Activated effector memory CD4-positive, alpha-beta T cell treated with Interleukin-2 at 50 U/mL for 16 hours (primary cell): ENCODE measurements around the gene AHSA1.
"Not testable (repeated sequence)": the region's sequence is repeated elsewhere in the genome, so short reads cannot be mapped to it uniquely, and the experiment has no call there.

Experiments used
- DNase-seq: peaks from one replicate; pipeline ENCODE4 v3.0.0-alpha.2; 2020

The AHSA1 gene

DNA sequence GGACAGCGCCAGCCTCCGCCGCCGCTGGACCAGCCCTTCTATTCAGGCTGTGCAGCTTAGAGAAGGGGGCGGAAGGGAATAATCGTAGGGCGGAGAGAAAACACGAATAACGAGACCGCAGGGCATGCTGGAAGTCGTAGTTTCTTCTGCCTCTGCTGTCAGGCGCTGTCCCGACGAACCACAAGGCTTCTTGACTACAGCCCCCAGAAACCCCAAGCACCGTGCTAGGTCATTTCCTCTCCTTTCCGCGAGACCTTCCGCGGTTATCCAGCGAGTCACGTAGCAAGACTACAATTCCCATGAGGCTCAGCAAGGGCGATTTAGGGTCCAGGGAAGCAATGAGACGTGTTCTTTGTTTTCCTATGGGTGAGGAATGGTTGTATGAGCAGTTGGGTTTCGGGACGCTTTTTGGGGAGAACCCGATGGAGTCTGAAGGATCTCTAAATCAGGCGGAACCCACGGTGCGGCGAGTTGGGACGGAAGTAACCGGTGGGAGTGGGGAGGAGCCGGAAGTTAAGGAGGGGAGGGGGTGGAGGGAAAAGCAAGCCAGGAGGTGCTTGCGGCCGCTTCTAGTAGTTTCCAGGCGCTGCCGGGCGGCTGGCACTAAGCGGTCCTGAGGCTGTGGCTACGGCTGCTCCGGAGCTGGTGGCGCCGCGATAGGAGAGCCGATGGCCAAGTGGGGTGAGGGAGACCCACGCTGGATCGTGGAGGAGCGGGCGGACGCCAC is at the start of gene AHSA1, which contains the start of gene VIPAS39:
TSS of gene AHSA1 (plus strand) at position 572 of the 727 bp plus-strand sequence. CDS start at position 669, 97 bp downstream.
TSS of gene VIPAS39 (minus strand) at position 80 of the 727 bp plus-strand sequence. CDS start 3,499 bp downstream, outside the sequence.
- DNase-seq = peak; percentile 90

- no peak for DNase-seq
Observed at GRCh38 chr14:77409131-77409533, 48.8 kb upstream of the AHSA1 start.

GRCh38 chr14:77415403-77416030 is 42.4 kb upstream of the AHSA1 start:
- not testable (repeated sequence) for DNase-seq

- not testable (repeated sequence) for DNase-seq
Observed at GRCh38 chr14:77416098-77416497, 41.8 kb upstream of the AHSA1 start.

DNA sequence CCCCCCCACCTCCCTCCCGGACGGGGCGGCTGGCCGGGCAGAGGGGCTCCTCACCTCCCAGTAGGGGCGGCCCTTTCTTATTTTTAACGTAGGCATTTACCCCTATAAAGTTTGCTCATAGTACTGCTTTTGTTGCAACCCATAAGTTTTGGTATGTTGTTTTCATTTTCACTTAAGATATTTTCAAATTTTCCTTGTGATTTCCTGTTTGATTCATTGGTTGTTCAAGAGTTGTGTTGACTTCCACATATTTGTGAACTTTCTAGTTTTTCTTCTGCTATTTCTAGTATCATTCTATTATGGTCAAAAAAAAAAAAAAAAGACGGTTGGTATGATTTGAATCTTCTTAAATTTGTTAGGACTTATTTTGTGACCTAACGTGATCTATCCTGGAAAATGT is 41.1 kb upstream of the AHSA1 start:
- no peak for DNase-seq

- DNase-seq = no peak
Observed at GRCh38 chr14:77421201-77421600, 36.7 kb upstream of the AHSA1 start.

DNA sequence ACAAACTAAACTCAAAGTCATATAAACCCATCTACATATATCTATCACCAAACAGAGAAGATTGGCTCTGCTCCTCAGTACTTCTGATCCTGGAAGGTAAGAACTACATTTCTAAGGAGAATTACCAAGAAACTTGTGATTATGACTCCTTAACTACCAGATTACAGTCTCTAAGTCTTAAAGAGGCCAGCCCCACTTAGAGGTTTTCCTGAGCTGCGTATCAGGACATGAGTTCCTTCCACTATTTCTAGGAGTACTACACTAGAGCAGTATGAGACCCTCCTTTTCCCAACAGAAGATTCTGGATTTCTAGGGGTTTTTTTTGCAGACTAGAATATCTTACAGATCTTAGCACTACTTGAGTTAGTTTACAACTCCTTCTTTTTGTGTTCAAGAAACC is 34.5 kb upstream of the AHSA1 start, which contains the start of gene NOXRED1:
TSS of gene NOXRED1 (minus strand) at position 101 of the 400 bp plus-strand sequence. CDS start 634 bp downstream, outside the sequence.
- DNase-seq = no peak

- DNase-seq = no peak
Observed at GRCh38 chr14:77424862-77425261, 33.0 kb upstream of the AHSA1 start.

- DNase-seq = no peak
Observed at GRCh38 chr14:77426396-77426795, 31.5 kb upstream of the AHSA1 start.

DNA sequence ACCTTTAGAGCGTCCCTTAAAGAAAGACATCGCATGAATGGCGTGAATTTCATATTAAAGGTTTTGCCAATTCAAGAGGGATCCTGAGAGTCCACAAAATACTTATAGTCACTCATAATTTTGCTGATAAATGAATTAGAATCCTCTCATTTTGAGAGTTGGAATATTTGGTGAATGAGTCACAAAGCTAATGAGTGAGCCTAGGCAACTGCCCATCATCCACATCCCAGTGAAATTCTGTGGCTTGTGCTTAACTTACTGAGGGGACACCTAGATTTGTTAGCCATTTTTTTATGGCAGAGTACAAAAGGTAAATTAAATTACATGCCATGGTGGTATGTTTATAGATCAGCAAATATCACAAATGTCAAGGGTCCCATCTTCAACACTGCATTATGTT is 21.9 kb upstream of the AHSA1 start:
- DNase-seq = no peak

DNA sequence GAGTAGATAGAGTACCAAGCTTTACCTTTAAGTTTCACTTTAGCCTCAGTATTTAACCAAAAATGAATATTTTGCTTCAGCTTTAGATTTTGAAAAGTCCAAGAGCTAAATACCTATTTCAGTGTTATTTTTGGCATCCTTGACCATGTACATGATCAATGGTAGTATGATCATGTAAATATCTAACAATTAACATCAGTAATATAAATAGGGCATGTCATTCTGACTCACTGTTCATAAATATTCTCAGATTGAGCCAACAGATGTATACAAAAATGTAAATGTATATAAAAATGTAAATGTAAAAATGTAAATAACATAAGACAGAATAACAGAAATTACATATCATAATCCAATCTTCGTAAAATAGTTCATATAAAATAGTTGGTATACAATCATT is 19.3 kb upstream of the AHSA1 start:
- DNase-seq = no peak

DNA sequence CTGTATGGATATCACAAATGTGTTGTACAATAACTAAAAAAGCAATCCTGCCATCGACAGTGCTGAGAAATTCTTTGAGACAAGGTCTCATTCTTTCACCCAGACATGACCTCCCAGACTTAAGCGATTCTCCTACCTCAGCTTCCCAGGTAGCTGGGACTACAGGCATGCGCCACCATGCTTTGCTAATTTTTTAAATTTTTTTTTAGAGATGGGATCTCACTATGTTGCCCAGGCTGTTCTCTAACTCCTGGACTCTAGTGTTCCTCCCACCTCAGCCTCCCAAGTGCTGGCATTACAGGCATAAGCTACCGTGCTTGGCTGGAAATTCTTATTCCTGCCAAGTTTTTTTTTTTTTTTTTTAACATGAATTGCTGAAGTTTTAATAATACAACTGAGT is 18.0 kb upstream of the AHSA1 start:
- DNase-seq = no peak

GRCh38 chr14:77442196-77442595 is 15.7 kb upstream of the AHSA1 start:
- DNase-seq = no peak

DNA sequence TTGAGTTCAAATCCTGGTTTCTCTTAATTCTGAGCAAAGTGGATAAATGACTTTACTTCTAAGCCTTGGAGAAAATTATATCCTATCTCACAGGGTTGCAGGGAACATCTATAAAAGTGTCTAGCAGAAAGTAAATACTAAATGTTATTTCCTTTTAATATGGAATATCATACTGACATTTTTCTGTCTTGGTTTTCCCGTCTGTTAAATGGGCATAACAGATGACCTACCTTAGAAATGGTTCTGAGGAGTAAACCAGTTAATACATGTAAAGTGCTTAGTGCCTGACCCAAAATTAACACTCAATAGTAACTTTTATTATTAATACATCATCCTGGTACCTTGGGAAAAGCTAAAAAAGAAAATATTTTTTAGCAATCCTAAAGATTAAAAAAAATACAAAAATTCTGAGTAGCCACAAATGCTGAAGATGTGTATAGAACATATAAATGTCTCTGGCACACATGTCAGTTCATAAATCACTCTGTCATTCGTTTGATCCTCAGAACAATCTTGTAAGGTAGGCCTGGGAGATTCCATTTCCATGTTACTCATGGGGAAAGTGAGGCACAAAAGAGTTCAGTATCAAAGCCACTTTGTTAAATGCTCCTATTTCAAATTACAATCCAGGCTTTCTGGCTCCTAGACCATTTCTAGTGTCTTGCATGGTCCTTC is 1.8 kb upstream of the AHSA1 start:
- DNase-seq = no peak

DNA sequence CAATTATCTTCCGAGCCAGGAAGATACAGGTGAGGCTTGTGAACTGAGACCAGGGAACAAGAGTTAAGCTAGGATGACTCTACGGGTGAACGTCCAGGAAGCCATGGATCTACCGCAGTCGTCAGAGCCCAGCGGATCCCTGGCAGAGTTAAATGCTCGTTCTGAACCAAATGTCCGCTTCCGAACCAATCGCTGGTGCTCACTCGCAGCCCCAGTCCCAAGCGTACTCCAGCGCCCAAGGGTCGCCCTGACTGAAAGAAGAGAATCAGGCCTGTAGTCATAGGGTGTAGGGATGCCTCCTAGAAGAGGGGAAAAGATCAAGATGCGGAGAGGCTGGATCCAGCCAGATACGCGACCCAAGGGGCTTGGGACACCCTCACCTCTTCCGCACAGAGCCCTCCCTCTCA is 775 bp upstream of the AHSA1 start:
- no peak for DNase-seq

DNA sequence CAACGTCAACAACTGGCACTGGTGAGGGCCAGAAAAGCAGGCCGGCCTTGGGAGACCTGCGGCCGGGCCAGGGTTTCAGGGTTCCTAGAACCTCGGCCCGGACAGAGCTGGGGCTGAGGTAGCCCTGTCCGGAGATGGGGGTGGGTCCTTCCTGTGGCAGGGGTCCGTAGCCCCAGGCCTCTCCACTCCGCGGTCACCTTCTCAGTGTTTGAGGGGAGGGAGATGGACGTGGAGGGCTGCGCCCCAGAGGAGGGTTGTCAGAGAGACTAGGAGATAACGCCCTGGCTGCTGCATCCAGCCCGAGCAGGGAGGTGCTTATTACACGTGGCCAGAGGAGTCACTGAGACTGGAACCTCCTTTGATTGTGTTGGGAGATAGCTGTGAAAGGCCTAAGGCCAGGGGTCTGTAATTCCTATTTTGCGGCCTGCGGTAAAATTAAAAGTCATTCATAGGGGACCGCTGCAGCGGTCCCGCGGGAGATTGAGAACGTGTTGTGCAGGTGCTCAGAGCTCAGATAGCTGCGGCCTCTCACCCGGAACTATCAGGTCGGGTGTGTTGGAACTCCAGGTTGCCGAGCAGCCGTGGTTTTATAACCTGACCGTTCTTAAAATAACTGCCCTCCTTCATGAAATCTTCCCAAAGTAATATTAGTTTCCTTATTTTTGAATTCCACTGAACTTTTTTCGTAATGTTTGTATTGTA is 507 bp downstream of the AHSA1 start:
- DNase-seq = peak; percentile 22

DNA sequence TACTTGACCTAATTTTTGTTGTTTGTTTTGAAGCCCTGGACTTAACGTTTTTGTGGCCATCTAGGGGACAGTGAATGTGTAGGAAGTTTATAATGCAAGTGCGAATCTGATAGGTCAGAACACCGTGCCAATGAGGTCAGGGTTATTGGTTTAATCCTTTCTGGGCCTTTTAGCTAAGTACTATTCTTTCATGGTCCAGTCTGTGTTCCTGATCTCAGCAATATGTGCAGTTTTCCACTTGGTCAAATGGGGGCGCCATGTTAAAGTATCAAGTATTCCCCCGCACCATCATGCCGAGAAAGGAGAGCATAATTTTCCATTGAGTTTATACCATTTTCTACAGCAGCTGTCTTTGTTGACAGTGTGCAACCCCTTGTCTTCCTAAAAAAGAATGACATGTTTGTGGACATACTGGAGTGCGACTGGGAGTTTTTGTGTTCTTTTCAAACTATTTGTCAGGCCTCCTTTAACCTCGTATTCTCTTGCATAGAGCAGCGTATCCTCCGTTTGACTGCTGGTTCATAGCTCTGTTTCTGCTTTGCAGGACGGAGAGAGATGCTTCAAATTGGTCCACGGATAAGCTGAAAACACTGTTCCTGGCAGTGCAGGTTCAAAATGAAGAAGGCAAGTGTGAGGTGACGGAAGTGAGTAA is 1.3 kb downstream of the AHSA1 start:
- DNase-seq = peak; percentile 24

GRCh38 chr14:77467801-77468200 is 9.9 kb downstream of the AHSA1 start:
- DNase-seq = no peak

GRCh38 chr14:77469067-77469505 is 11.2 kb downstream of the AHSA1 start:
- no peak for DNase-seq

GRCh38 chr14:77469539-77469938 is 11.6 kb downstream of the AHSA1 start:
- no peak for DNase-seq

DNA sequence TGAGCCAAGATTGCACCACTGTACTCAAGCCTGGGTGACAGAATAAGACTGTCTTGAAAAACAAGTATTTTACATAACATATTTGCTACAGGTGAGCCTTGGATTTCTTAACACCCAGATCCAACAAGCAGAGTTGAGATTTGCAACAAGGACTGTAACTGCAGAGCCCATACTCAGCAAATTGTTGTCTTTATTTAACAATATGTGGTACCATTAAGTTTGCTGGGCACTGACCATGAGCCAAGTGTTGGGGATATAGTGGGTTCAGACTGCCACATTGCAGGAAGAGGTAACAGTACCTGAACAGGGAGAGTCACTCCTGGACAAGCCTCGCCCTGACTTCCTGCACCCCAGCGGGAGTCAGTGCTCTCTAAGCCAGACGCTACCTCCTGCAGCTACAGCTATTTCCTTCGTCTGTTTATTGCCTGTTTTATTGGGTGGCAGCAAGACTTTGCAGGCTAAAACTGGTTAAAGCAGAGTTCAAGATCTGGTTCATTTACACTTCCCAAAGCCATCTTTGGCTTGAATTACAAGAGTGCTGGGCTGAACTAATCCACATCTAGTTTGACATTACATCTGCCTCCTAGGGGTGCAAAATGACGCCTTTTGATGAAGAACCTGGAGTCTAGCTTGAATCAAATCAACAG is 12.5 kb downstream of the AHSA1 start:
- no peak for DNase-seq

DNA sequence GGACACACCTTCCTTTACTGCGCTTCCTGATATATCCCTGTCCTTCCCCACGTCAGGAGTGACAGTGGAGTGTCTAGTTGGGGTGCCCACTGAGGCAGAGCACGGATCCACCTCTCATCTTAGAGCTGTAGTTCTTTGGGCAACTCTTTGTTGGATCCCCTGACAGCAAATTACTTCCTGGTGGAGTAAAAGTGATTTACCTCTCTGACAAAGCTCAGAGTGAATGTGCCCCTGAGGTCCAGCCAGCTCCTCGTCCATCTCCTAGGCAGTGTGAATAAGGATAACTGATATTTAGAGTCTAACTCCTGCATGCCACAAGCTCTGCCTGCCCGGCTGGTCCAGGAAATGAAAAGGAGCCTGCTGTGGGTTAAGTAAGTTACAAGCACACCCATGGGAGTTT is 16.0 kb downstream of the AHSA1 start:
- no peak for DNase-seq
